Activated naive CD4-positive, alpha-beta T cell treated with anti-CD3 and anti-CD28 coated beads, Interleukin-2, amount 10 ng/mL, durations not matched to agents 7 days and 5 days (primary cell): ENCODE measurements around the gene SLC35F3.
"Not testable (repeated sequence)": the region's sequence is repeated elsewhere in the genome, so short reads cannot be mapped to it uniquely, and the experiment has no call there.

Source experiments
- CTCF ChIA-PET: fragments of 350-600 bp; sonication (Branson Sonifier 250); formaldehyde crosslinking; loops from one replicate; lab custom pipeline; 2021; ENCODE audit warnings: antibody characterized with exemption; lab: Charles Lee
- DNase-seq: peaks from one replicate; pipeline ENCODE4 v3.0.0-alpha.2; 2020
- H3K27ac Mint-ChIP-seq: one replicate; pipeline ENCODE4 v1.8.0; 2021; ENCODE audit warnings: mild to moderate bottlenecking, moderate library complexity, mixed read lengths
- H3K27me3 Mint-ChIP-seq: one replicate; pipeline ENCODE4 v1.8.0; 2021; ENCODE audit warnings: mild to moderate bottlenecking, mixed read lengths
- H3K36me3 Mint-ChIP-seq: one replicate; pipeline ENCODE4 v1.8.0; 2021; ENCODE audit warnings: mixed read lengths
- H3K4me1 Mint-ChIP-seq: one replicate; pipeline ENCODE4 v1.8.0; 2021; ENCODE audit warnings: mixed read lengths
- H3K4me3 Mint-ChIP-seq: one replicate; pipeline ENCODE4 v1.8.0; 2021; ENCODE audit warnings: mild to moderate bottlenecking, moderate library complexity, mixed read lengths
- H3K9me3 Mint-ChIP-seq: one replicate; pipeline ENCODE4 v1.8.0; 2021; ENCODE audit warnings: mixed read lengths

SLC35F3 gene

GRCh38 chr1:234173968-234174367 is 269.5 kb downstream of the SLC35F3 start:
- Mint-ChIP-seq H3K9me3 (peaks cover 28% of the 10 kb centered on the region), H3K4me3 (no peak overlapping the region), H3K27ac (no peak overlapping the region), H3K36me3 (peaks cover 33% of the 10 kb centered on the region), H3K27me3 (peaks cover 34% of the 10 kb centered on the region), H3K4me1 (peaks cover 46% of the 10 kb centered on the region)
- no peak for DNase-seq
- CTCF ChIA-PET, result interaction anchor here (1.2 to 7.0 kb wide), 2 partner anchors 11 to 15 kb away, joined by 3 to 41 read pairs; no protein-coding TSS in a partner anchor

GRCh38 chr1:234175363-234175762 is 270.9 kb downstream of the SLC35F3 start:
- Mint-ChIP-seq H3K4me1 (peaks cover 32% of the 10 kb centered on the region), H3K27me3 (peaks cover 47% of the 10 kb centered on the region), H3K36me3 (peaks cover 24% of the 10 kb centered on the region), H3K9me3 (peaks cover 28% of the 10 kb centered on the region), H3K27ac (no peak overlapping the region), H3K4me3 (no peak overlapping the region)
- DNase-seq, result no peak
- CTCF ChIA-PET, result interaction anchor here (0.6 to 1.3 kb wide), 2 partner anchors 21 to 1022 kb away, joined by 3 read pairs; no protein-coding TSS in a partner anchor

GRCh38 chr1:234176000-234176399 is 271.5 kb downstream of the SLC35F3 start:
- Mint-ChIP-seq H3K27ac (no peak overlapping the region), H3K4me3 (no peak overlapping the region), H3K27me3 (peaks cover 51% of the 10 kb centered on the region)

GRCh38 chr1:234176847-234177246 is 272.4 kb downstream of the SLC35F3 start:
- DNase-seq, H3K27ac Mint-ChIP-seq, H3K4me3 Mint-ChIP-seq: not testable (repeated sequence)
- H3K9me3 Mint-ChIP-seq, result peaks cover 28% of the 10 kb centered on the region
- CTCF ChIA-PET, result interaction anchor here (1.6 kb wide), 1 partner anchor 11 kb away, joined by 4 read pairs; no protein-coding TSS in a partner anchor
- H3K27me3 Mint-ChIP-seq, result peaks cover 54% of the 10 kb centered on the region
- peaks cover 17% of the 10 kb centered on the region for H3K4me1 Mint-ChIP-seq
- peaks cover 22% of the 10 kb centered on the region for H3K36me3 Mint-ChIP-seq

More at GRCh38 chr1:234176000-234176399, 271.5 kb downstream of the SLC35F3 start:
- Mint-ChIP-seq H3K36me3 (peaks cover 22% of the 10 kb centered on the region), H3K4me1 (peaks cover 25% of the 10 kb centered on the region), H3K9me3 (peaks cover 28% of the 10 kb centered on the region)
- no peak for DNase-seq
- CTCF ChIA-PET, result interaction anchor here (1.3 kb wide), 1 partner anchor 22 kb away, joined by 3 read pairs; no protein-coding TSS in a partner anchor

GRCh38 chr1:234185438-234185837 is 281.0 kb downstream of the SLC35F3 start:
- CTCF ChIA-PET, result interaction anchor here (1.2 to 1.8 kb wide), 3 partner anchors 11 to 31 kb away, joined by 3 to 5 read pairs (median 4); no protein-coding TSS in a partner anchor

GRCh38 chr1:234186037-234186688 is 281.7 kb downstream of the SLC35F3 start:
- H3K27me3 Mint-ChIP-seq, result peaks cover 59% of the 10 kb centered on the region
- CTCF ChIA-PET, result interaction anchor here (1.2 to 5.1 kb wide), 5 partner anchors 12 to 123 kb away, joined by 3 to 41 read pairs (median 17); no protein-coding TSS in a partner anchor
- no peak for DNase-seq

More at GRCh38 chr1:234185438-234185837, 281.0 kb downstream of the SLC35F3 start:
- DNase-seq, result no peak
- Mint-ChIP-seq H3K27me3 (peaks cover 59% of the 10 kb centered on the region), H3K9me3 (no peaks in the 10 kb centered on the region), H3K27ac (no peak overlapping the region), H3K4me3 (no peak overlapping the region), H3K4me1 (peaks cover 2% of the 10 kb centered on the region), H3K36me3 (no peaks in the 10 kb centered on the region)

GRCh38 chr1:234188454-234188792 is 283.9 kb downstream of the SLC35F3 start:
- no peak overlapping the region for H3K27ac Mint-ChIP-seq
- H3K4me1 Mint-ChIP-seq, result peaks cover 2% of the 10 kb centered on the region
- peaks cover 2% of the 10 kb centered on the region for H3K36me3 Mint-ChIP-seq
- H3K9me3 Mint-ChIP-seq, result peaks cover 8% of the 10 kb centered on the region
- CTCF ChIA-PET, result interaction anchor here (1.0 to 5.1 kb wide), 13 partner anchors 9 to 121 kb away, joined by 3 to 41 read pairs (median 8); no protein-coding TSS in a partner anchor
- H3K4me3 Mint-ChIP-seq, result no peak overlapping the region
- peak; percentile 52 for DNase-seq
- H3K27me3 Mint-ChIP-seq, result peaks cover 73% of the 10 kb centered on the region

More at GRCh38 chr1:234186037-234186688, 281.7 kb downstream of the SLC35F3 start:
- H3K9me3 Mint-ChIP-seq, result peaks cover 2% of the 10 kb centered on the region
- H3K27ac Mint-ChIP-seq, result no peak overlapping the region
- H3K4me1 Mint-ChIP-seq, result peaks cover 2% of the 10 kb centered on the region
- no peak overlapping the region for H3K4me3 Mint-ChIP-seq
- H3K36me3 Mint-ChIP-seq, result peaks cover under 1% of the 10 kb centered on the region

- CTCF ChIA-PET, result no interaction called here
- Mint-ChIP-seq H3K36me3 (no peaks in the 10 kb centered on the region), H3K9me3 (no peaks in the 10 kb centered on the region), H3K4me3 (no peak overlapping the region), H3K27me3 (peaks cover 78% of the 10 kb centered on the region), H3K4me1 (peaks cover 9% of the 10 kb centered on the region), H3K27ac (no peak overlapping the region)
- DNase-seq, result no peak
These were observed 293.4 kb downstream of the SLC35F3 start for GRCh38 chr1:234197839-234198238.

- H3K36me3 Mint-ChIP-seq, result no peaks in the 10 kb centered on the region
- no peaks in the 10 kb centered on the region for H3K9me3 Mint-ChIP-seq
- peaks cover 81% of the 10 kb centered on the region for H3K27me3 Mint-ChIP-seq
- no peak overlapping the region for H3K4me3 Mint-ChIP-seq
- H3K27ac Mint-ChIP-seq, result no peak overlapping the region
- peaks cover 9% of the 10 kb centered on the region for H3K4me1 Mint-ChIP-seq
- CTCF ChIA-PET, result interaction anchor here (1.2 to 1.4 kb wide), 2 partner anchors 10 to 110 kb away, joined by 3 to 5 read pairs; no protein-coding TSS in a partner anchor
- no peak for DNase-seq
These were observed 295.1 kb downstream of the SLC35F3 start for GRCh38 chr1:234199476-234200127.

GRCh38 chr1:234200566-234200965 is 296.1 kb downstream of the SLC35F3 start:
- Mint-ChIP-seq H3K27ac (no peak overlapping the region), H3K4me3 (no peak overlapping the region), H3K27me3 (peaks cover 79% of the 10 kb centered on the region), H3K36me3 (no peaks in the 10 kb centered on the region), H3K4me1 (peaks cover 9% of the 10 kb centered on the region), H3K9me3 (no peaks in the 10 kb centered on the region)
- no peak for DNase-seq
- CTCF ChIA-PET, result interaction anchor here (1.2 to 2.1 kb wide), 2 partner anchors 11 to 13 kb away, joined by 3 to 10 read pairs; no protein-coding TSS in a partner anchor

- peaks cover 9% of the 10 kb centered on the region for H3K4me1 Mint-ChIP-seq
- H3K4me3 Mint-ChIP-seq, result no peak overlapping the region
- H3K27ac Mint-ChIP-seq, result no peak overlapping the region
- peaks cover 1% of the 10 kb centered on the region for H3K36me3 Mint-ChIP-seq
- H3K27me3 Mint-ChIP-seq, result peaks cover 78% of the 10 kb centered on the region
- H3K9me3 Mint-ChIP-seq, result peaks cover 2% of the 10 kb centered on the region
- CTCF ChIA-PET, result interaction anchor here (0.6 to 2.1 kb wide), 6 partner anchors 12 to 140 kb away, joined by 3 to 10 read pairs (median 4); no protein-coding TSS in a partner anchor
- no peak for DNase-seq
These were observed 297.1 kb downstream of the SLC35F3 start for GRCh38 chr1:234201600-234201999.

- Mint-ChIP-seq H3K27me3 (peaks cover 59% of the 10 kb centered on the region), H3K27ac (peak overlapping the region; percentile 34), H3K4me3 (no peak overlapping the region), H3K4me1 (peaks cover 9% of the 10 kb centered on the region), H3K9me3 (peaks cover 2% of the 10 kb centered on the region), H3K36me3 (peaks cover 1% of the 10 kb centered on the region)
- CTCF ChIA-PET, result no interaction called here
- no peak for DNase-seq
These were observed 301.5 kb downstream of the SLC35F3 start for GRCh38 chr1:234205966-234206365.

GRCh38 chr1:234206651-234207284 is 302.3 kb downstream of the SLC35F3 start:
- no peak for DNase-seq
- Mint-ChIP-seq H3K4me1 (peaks cover 2% of the 10 kb centered on the region), H3K27ac (no peak overlapping the region), H3K4me3 (no peak overlapping the region), H3K36me3 (peaks cover 1% of the 10 kb centered on the region), H3K9me3 (peaks cover 2% of the 10 kb centered on the region), H3K27me3 (peaks cover 58% of the 10 kb centered on the region)
- CTCF ChIA-PET, result interaction anchor here (2.0 kb wide), 1 partner anchor 101 kb away, joined by 6 read pairs; no protein-coding TSS in a partner anchor
